HG03135 (cell line): Measurements from ENCODE around the gene UBXN10.
"Not testable (repeated sequence)": the region's sequence is repeated elsewhere in the genome, so short reads cannot be mapped to it uniquely, and the experiment has no call there.

Experiments
- ATAC-seq: cut with Tn5 transposase; IDR thresholded peaks from one replicate; pipeline ENCODE4 v1.9.1; 2021; ENCODE audit warnings: mild to moderate bottlenecking, moderate library complexity; ENCODE audit not compliant: unreplicated experiment

Gene UBXN10

DNA sequence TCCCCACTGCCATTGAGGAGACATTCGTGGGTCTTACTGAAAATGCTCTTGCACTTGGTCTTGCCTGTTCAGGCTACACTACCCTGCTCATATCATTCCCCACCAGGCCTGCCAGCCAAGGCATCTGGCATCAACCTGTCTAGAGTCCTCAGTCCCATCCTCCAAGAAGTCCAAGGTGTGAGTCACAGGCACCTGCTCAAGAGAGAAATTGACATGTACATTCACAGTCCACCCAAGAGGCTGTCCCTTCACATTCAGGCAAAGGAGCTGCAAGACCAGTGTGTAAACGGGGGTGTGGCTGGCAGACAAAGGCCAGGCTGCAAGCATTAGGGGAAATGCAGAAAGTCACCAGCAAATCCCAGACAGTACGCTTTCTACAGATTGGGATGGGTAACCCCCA, 13.5 kb downstream of the UBXN10 start:
- ATAC-seq: no peak

- ATAC-seq: no peak
Observed at GRCh38 chr1:20199840-20200239, 13.9 kb downstream of the UBXN10 start.

- no peak for ATAC-seq
Observed at GRCh38 chr1:20200966-20201365, 15.1 kb downstream of the UBXN10 start.

DNA sequence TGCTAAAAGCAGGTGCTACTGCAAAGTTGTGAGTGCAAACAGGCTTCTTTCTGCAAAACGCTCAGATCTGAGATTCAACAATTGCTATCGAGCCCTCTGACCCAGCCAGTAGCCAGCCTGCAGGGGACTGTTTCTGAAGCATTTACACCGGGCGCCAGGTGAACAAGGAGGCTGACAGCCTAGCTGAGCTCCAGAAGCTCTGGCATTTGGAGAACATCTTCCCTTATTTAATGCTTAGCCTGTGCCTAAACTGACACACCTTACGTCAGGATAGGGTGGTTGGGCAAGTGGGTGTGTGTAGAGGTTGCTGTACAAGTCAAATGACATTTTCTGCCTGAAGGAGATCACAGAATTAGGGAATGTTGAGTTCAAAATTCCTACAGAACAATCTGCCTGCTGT, 16.3 kb downstream of the UBXN10 start:
- ATAC-seq: no peak

GRCh38 chr1:20207546-20207945, 21.6 kb downstream of the UBXN10 start:
- ATAC-seq: no peak

DNA sequence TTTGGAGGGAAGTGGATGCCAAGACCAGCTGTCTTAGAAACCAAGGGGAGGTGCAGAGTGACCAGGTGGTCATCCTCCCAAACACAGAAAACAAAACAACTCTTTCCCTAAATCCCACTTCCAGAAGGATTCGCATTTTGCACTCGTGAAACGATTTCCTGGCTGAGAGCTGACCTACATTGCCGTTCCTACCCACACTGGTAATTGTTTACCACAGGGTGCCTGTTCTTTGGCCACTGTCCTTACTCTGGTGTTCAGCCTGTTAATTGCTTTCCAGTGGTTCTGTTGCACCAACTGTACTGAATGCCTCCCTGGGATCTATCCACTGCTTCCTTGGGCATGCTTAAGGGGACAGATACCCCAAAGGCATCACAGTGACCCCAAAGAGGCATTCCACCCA, 23.6 kb downstream of the UBXN10 start:
- no peak for ATAC-seq

DNA sequence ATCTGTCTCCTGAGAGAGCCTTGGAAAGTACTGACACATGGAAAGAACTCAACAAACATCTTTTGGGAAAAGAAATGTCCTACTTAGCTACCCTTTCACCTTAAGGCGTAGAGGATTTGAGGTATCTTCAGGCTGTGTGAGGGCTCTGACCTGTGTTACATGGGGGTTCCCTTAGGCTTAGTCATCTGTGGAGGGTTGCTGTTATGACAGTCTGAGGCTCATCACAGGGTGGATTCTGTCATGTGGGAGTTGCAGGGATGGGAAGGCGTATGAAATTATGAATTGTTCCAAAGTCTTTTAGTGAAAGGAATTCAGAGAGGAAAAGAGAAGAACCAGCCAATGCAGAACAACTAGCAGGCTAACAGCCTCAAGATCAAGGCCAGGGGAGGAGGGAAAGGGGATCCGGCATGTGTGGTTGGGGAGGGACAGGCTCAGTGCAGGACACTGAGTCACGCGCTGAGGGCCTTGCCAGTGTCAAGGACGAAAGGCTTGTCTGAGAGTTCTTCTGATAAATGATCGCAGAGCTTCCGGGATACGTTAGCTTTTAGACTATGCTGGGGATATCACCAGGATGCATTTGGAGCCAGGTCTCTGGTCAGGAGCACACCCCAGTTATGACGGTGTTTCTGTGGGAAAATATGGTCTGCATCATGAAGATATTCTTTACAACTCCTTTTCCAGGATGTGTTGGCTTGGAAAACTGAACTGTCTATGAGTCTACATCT, 25.0 kb downstream of the UBXN10 start:
- ATAC-seq: no peak

DNA sequence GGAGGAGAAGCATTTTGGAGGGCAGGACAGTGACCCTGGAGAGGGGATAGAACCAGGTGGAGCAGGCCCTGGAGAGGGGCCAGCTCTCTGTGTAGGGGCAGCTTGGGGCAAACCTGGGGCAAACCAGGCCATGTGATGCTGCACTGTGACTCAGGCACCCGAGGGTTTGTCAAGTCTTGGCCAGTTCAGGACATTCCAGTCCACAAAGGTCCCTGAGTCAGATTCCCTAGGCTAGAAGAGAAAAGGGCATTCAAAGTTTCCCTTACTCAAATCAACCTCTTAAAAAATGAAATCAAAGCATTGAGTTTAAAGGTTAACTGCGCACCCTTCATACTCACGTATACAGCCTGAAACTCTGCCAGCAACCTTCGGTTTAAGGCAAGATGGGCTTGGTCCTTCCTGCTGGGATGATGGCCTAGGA, 25.6 kb downstream of the UBXN10 start:
- no peak for ATAC-seq

- ATAC-seq: no peak
Observed at GRCh38 chr1:20212085-20212684, 26.3 kb downstream of the UBXN10 start.

DNA sequence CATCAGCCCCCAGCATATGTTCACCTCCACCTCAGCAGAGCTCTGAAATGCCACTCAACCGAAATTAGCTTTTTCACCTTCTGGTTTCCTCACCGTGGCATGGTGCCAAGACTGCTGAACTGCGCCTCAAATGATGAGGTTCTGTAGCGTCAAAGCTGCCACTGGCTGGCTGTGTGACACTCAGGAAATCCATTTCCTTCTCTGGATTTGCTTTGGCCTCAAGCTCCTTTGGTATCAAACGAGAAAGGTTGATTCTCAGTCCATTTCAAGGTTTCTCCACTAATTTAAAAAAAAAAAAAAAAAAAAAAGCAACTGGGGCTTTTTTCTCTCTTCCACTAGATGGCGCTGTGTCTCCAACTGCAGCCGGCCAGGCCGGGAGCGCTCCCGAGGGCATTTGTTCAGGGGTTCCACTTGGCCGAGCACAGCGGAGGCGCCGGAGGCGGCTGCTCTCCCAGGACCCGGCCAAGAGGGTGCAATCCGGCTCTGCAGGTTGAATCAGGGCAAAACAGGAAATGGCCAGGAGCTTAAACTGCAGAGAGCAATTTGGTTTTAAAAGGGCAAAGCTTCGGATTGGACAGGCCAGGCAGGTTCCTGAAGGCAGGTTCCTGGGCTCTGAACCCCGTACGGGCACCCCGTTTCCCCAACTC, 26.9 kb downstream of the UBXN10 start:
- no peak for ATAC-seq

DNA sequence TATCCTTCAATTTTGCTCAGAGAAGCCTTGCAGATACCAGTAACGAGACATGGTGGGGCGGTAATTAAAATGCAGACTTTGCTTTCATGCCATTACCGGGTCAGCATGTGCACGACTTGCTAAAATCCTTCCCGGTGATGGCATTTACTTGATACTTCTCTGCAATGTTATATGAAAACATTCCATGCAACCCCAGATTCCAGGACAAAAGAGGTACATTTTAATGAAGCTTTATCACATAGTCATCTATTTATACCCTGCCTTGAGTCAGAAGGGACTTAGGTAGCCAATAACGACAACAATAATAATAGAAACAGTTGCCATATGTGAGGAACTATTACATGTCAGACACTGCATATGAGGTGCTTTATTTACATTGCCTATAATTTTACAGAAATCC, 29.8 kb downstream of the UBXN10 start:
- no peak for ATAC-seq

GRCh38 chr1:20216574-20216973, 30.7 kb downstream of the UBXN10 start:
- ATAC-seq: peak; percentile 54

GRCh38 chr1:20219053-20219452, 33.2 kb downstream of the UBXN10 start:
- not testable (repeated sequence) for ATAC-seq

DNA sequence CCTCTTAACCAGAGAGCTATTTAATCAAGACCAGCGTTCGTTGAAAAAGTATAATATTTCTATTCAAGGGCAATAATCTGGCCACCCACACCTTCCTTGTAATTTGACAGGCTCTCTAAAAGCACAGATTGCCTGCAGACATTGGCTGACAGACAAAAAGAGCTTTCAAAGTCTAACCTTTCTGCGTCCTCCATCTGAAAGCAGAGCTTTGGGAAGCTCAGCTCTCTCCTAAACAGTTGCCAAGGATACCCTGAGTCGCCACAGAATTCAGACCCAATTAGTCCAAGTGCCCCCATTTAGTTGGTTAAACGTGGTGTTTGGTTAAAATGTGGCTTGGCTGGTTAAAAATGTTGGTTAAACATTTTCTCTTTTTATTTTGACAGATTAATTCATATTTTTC, 34.1 kb downstream of the UBXN10 start:
- no peak for ATAC-seq

- ATAC-seq: no peak
Observed at GRCh38 chr1:20223106-20223505, 37.2 kb downstream of the UBXN10 start.

DNA sequence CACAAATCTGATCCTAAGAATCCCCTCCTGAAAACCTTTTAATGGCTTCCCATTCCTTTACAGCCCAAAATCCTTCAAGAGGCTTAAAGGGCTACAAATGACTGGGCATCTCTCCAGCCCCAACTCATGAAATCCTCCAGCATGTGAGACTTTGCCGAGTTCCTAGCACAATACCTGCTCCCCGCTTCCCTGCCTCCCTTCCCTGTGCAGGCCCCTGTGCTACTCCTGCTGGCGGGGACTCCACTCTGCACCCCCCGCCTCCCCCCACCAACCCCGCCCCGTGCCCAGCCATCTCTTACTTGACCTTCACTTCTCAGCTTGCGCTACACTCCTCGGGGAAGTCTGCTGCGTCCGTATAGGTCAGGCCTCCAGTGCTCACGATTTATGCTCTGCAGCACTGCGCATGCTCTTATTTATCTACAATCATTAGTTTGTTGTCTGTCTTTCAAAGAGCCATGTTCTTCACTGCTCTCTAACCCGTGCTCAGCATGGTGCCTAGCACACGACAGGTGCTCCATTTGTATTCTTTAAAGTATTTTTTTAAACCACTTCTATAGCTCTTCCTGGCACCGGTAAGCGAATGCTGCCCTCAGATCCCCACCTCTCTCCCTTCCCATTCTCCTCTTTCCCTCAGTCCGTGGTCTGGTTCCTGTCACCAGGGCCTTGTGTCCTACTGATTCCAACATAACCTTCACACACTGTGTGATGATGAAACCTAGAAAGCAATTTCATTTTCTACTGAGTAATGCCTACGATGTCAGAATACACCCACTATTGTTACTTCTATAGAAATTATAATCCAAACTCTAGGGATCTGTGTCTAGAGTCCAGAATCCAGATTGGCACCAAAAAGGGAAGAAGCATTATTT, 37.9 kb downstream of the UBXN10 start:
- no peak for ATAC-seq

- ATAC-seq: no peak
Observed at GRCh38 chr1:20224546-20224945, 38.6 kb downstream of the UBXN10 start.

DNA sequence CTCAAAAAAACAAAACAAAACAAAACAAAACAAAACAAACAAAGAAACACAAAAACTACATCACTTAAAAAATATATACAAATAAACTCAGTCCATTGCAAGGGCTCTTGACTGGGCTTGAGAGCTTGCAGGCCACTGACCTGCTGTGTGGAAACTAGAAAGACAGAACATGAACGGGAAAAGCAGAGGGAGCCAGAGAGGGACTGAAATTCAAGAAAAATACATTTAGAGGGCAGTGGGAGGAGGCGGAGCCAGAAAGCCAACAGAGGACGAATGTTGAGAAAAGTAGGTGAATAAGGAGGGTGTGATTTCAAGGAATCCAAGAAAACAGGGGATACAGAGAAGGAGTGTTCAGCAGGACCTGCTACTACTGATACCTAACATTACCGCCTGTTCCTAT, 41.8 kb downstream of the UBXN10 start:
- ATAC-seq: no peak

DNA sequence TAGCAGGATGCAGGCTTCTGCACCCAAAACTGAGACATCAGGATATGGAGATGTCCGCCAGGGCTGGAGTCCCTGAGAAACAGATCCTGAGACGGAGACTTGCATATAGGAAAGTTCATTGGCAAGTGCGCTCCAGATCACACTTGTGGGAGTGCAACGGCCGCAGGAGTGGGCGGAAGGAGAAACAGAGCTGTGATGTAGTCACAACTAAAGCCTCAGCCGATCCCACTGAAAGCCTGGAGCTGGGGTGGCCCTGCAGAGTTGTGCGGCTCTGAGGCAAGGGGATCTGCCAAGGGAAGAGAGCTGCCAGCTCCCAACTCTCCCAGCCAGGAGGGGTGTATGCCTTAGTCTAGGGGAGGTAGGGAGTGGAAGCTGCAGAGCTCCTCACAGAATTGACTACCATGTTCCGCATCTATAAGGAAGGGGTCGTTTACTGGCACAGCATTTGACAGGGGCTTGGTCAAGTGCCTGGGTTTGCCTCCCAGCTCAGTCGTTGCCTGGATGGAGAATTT, 42.5 kb downstream of the UBXN10 start:
- ATAC-seq: no peak

DNA sequence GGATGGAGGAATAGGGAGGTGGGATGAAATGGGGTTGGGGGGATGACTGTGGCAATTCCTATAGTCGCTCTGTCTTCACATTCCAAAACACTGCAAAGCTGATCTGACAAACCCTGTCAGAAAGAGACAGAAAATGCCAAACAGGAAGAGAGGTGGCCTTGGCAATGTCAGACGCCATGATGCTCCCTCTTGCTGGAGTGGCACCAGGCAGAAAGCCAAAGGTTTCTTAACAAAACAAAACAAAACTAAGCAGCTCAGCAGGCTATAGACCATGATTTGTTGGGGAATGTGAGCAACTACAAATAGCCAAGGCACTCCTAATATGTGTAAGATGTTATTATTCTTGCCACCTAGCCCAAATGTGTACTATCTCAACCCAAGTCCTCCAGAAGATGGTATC, 43.3 kb downstream of the UBXN10 start:
- no peak for ATAC-seq

DNA sequence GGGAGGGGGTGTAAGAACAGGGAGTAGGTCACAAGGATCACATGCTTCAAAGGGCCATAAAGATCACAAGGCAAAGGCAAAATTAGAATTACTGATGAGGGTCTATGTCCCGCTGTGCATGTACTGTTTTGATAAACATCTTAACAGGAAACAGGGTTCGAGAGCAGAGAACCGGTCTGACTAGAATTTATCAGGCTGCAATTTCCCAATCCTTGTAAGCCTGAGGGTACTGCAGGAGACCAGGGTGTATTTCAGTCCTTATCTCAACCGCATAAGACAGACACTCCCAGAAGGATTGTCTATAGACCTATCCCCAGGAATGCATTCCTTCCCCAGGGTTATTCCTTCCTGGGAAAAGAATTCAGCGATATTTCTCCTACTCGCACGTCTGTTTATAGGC, 46.7 kb downstream of the UBXN10 start:
- not testable (repeated sequence) for ATAC-seq
